HepG2 (cell line): Measurements from ENCODE around the gene SIGLEC1. TPM values are rescaled to one million over a fixed set of nuclear protein-coding genes. Genes with fewer than 3 reads are reported as not detected.

Experiments
- ATAD3A ChIP-seq: sonication (generic); formaldehyde crosslinking; IDR thresholded peaks from 2 replicates; pipeline ENCODE4 v1.4.0; 2020; ENCODE audit warnings: missing genetic modification reagents
- KDM5A ChIP-seq: fragments of 200-600 bp; sonication (generic); IDR thresholded peaks from 2 replicates; pipeline ENCODE4 v1.7.0; 2018; ENCODE audit warnings: antibody characterized with exemption, mild to moderate bottlenecking, low read length, borderline replicate concordance
- LCORL ChIP-seq, 2 experiments: fragments of 450-650 bp in 1 of 2; sonication (generic) in 1 of 2; formaldehyde crosslinking in 1 of 2; IDR thresholded peaks; 2 replicates each; pipeline versions ENCODE4 v1.5.0 to v1.6.1; 2017 to 2020; ENCODE audit warnings: antibody characterized with exemption in 1 of 2, missing genetic modification reagents in 1 of 2
- POLR2AphosphoS2 ChIP-seq: IDR thresholded peaks from 2 replicates; pipeline ENCODE4 v1.6.1; 2011; ENCODE audit warnings: low read depth, low read length, improper control_type of control experiment
- PPARG ChIP-seq: conservative IDR thresholded peaks from 2 replicates; pipeline ENCODE4 v1.6.1; 2016; ENCODE audit warnings: missing biosample characterization, missing genetic modification reagents
- SOX6 ChIP-seq, 2 experiments: fragments of 450-650 bp in 1 of 2; sonication (generic) in 1 of 2; formaldehyde crosslinking in 1 of 2; IDR thresholded peaks; 2 replicates each; pipeline versions ENCODE4 v1.4.0 to v1.6.1; 2017 to 2020; ENCODE audit warnings: antibody characterized with exemption in 1 of 2, mild to moderate bottlenecking in 1 of 2, missing genetic modification reagents in 1 of 2
- ZBTB40 ChIP-seq, 2 experiments: fragments of 450-650 bp in 1 of 2; sonication (generic) in 1 of 2; formaldehyde crosslinking in 1 of 2; IDR thresholded peaks; 2 replicates each; pipeline versions ENCODE4 v1.6.1 to v1.8.0; 2016 to 2022; ENCODE audit warnings: antibody characterized with exemption in 1 of 2, mild to moderate bottlenecking in 1 of 2, missing genetic modification reagents in 1 of 2
- ZNF17 ChIP-seq: sonication (generic); formaldehyde crosslinking; IDR thresholded peaks from 2 replicates; pipeline ENCODE4 v1.5.0; 2020; ENCODE audit warnings: mild to moderate bottlenecking, missing genetic modification reagents
- ZNF317 ChIP-seq: sonication (generic); formaldehyde crosslinking; IDR thresholded peaks from 2 replicates; pipeline ENCODE4 v1.5.0; 2020; ENCODE audit warnings: mild to moderate bottlenecking, missing genetic modification reagents
- ZNF564 ChIP-seq: sonication (generic); formaldehyde crosslinking; IDR thresholded peaks from 2 replicates; pipeline ENCODE4 v1.8.1; 2023; ENCODE audit warnings: mild to moderate bottlenecking, missing genetic modification reagents
- ZNF609 ChIP-seq: sonication (generic); formaldehyde crosslinking; IDR thresholded peaks from 2 replicates; pipeline ENCODE4 v1.4.0; 2020; ENCODE audit warnings: mild to moderate bottlenecking, missing genetic modification reagents, borderline replicate concordance
- ZNF691 ChIP-seq: sonication (generic); formaldehyde crosslinking; IDR thresholded peaks from 2 replicates; pipeline ENCODE4 v1.4.0; 2020; ENCODE audit warnings: missing genetic modification reagents, low read depth, mild to moderate bottlenecking, borderline replicate concordance
- polyA plus RNA-seq, 8 experiments: library from polyadenylated mRNA; depleted of rRNA in 3 of 8; stranded (reverse) in 7 of 8; unstranded in 1 of 8; fragments of >200 nt; fragmentation: Illumina TruSeq in 4 of 8; extraction: Trizol in 4 of 8; gene quantifications; 2 replicates each; pipeline versions ENCODE4 v1.2.1 to v1.2.3, GENCODE V29; 2011 to 2016; ENCODE audit warnings: low read depth in 4 of 8, missing spikeins in 1 of 8, mixed read lengths in 1 of 8; ENCODE audit not compliant: insufficient read depth in 1 of 8
- total RNA-seq, 5 experiments: library from RNA; depleted of rRNA; stranded (reverse); fragments of >200 nt; fragmentation: Illumina TruSeq; extraction: Trizol; gene quantifications; 2 replicates each; pipeline ENCODE4 v1.2.3, GENCODE V29; 2016; ENCODE audit warnings: low read depth in 1 of 5

Gene SIGLEC1
- total and polyA plus RNA-seq, 2 of the 13 experiments (the other 11 are each of a cell fraction or from before 2014, with no cell fraction given) = 0.01 TPM; not detected in 1

- no peak for TF ChIP-seq POLR2AphosphoS2
- no peak for TF ChIP-seq ZNF317 (CRISPR knock-in tag)
- no peak for TF ChIP-seq ZNF691 (CRISPR knock-in tag)
- no peak for TF ChIP-seq ZNF609 (CRISPR knock-in tag)
- TF ChIP-seq ATAD3A (CRISPR knock-in tag) = 0 out of 2 replicates have a peak, but pooled peaks have one; percentile 9
- no peak for TF ChIP-seq LCORL (IDR thresholded peaks at IDR 0.05)
- peak; percentile 30; the same call in 1 of the 2 replicates for TF ChIP-seq LCORL (CRISPR knock-in tag; IDR thresholded peaks at IDR 0.05)
- TF ChIP-seq ZNF564 (CRISPR knock-in tag) = no peak; the same call in 1 of the 2 replicates
- no peak for TF ChIP-seq PPARG (CRISPR knock-in tag)
- TF ChIP-seq KDM5A = no peak
- TF ChIP-seq SOX6 (IDR thresholded peaks at IDR 0.05) = no peak
- no peak for TF ChIP-seq SOX6 (CRISPR knock-in tag; IDR thresholded peaks at IDR 0.05)
- TF ChIP-seq ZNF17 = no peak
- no peak for TF ChIP-seq ZBTB40 (IDR thresholded peaks at IDR 0.05)
- TF ChIP-seq ZBTB40 (CRISPR knock-in tag; IDR thresholded peaks at IDR 0.05) = no peak
Measured at GRCh38 chr20:3739054-3739925, 26.9 kb upstream of the SIGLEC1 start (continued).
